Neural cell (in vitro differentiated cells): ENCODE data around the gene CDCA7L.

Experiments used
- EP300 ChIP-seq: fragments of 450-650 bp; conservative IDR thresholded peaks from 2 replicates; pipeline ENCODE4 v1.6.1; 2014; ENCODE audit warnings: antibody characterized with exemption, mild to moderate bottlenecking, moderate library complexity; ENCODE audit not compliant: poor library complexity, severe bottlenecking
- EZH2 ChIP-seq: fragments of 200-600, 300-800 bp; shearing (Covaris generic), sonication (generic); IDR thresholded peaks from 2 replicates; pipeline ENCODE4 v1.6.1; 2014; ENCODE audit warnings: antibody characterized with exemption, low read length, borderline replicate concordance, mild to moderate bottlenecking; ENCODE audit not compliant: insufficient read depth, poor library complexity, severe bottlenecking
- MXI1 ChIP-seq: fragments of 450-650 bp; conservative IDR thresholded peaks from 2 replicates; pipeline ENCODE4 v1.6.1; 2014; ENCODE audit warnings: antibody characterized with exemption, mild to moderate bottlenecking; ENCODE audit not compliant: poor library complexity, severe bottlenecking
- POLR2AphosphoS5 ChIP-seq: IDR thresholded peaks from 2 replicates; pipeline ENCODE4 v1.6.1; 2012
- RAD21 ChIP-seq: fragments of 450-650 bp; conservative IDR thresholded peaks from 2 replicates; pipeline ENCODE4 v1.6.1; 2014; ENCODE audit warnings: antibody characterized with exemption, mild to moderate bottlenecking, moderate library complexity
- REST ChIP-seq: IDR thresholded peaks from 2 replicates; pipeline ENCODE4 v1.6.1; 2012; ENCODE audit warnings: borderline replicate concordance
- SMC3 ChIP-seq: fragments of 450-650 bp; conservative IDR thresholded peaks from 2 replicates; pipeline ENCODE4 v1.6.1; 2014; ENCODE audit warnings: antibody characterized with exemption, mild to moderate bottlenecking, moderate library complexity; ENCODE audit not compliant: poor library complexity
- TAF1 ChIP-seq: IDR thresholded peaks from 2 replicates; pipeline ENCODE4 v1.6.1; 2012; ENCODE audit warnings: low read depth
- TF ChIP-seq, protein P1 (sequence below): fragments of 450-650 bp; IDR thresholded peaks from 2 replicates; pipeline ENCODE4 v1.5.1; 2014; ENCODE audit warnings: antibody characterized with exemption, mild to moderate bottlenecking, moderate library complexity; ENCODE audit not compliant: poor library complexity, severe bottlenecking

GRCh38 chr7:21947946-21948345, 2.2 kb upstream of the CDCA7L start:
- TF ChIP-seq EZH2 (no peak), POLR2AphosphoS5 (no peak), EP300 (no peak), TAF1 (no peak), MXI1 (no peak), RAD21 (no peak), REST (no peak), SMC3 (no peak)
- TF ChIP-seq, protein P1, sequence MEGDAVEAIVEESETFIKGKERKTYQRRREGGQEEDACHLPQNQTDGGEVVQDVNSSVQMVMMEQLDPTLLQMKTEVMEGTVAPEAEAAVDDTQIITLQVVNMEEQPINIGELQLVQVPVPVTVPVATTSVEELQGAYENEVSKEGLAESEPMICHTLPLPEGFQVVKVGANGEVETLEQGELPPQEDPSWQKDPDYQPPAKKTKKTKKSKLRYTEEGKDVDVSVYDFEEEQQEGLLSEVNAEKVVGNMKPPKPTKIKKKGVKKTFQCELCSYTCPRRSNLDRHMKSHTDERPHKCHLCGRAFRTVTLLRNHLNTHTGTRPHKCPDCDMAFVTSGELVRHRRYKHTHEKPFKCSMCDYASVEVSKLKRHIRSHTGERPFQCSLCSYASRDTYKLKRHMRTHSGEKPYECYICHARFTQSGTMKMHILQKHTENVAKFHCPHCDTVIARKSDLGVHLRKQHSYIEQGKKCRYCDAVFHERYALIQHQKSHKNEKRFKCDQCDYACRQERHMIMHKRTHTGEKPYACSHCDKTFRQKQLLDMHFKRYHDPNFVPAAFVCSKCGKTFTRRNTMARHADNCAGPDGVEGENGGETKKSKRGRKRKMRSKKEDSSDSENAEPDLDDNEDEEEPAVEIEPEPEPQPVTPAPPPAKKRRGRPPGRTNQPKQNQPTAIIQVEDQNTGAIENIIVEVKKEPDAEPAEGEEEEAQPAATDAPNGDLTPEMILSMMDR, result no peak
